Glomerular visceral epithelial cell (primary cell): ENCODE data around the gene ID4.
A peak's percentile ranks its signal among the peaks of the same experiment; 100 is the strongest.

ENCODE experiments used
- DNase-seq: peaks from one replicate; pipeline ENCODE4 v3.0.0-alpha.2; 2016; ENCODE audit errors: extremely low spot score

The ID4 gene

DNA sequence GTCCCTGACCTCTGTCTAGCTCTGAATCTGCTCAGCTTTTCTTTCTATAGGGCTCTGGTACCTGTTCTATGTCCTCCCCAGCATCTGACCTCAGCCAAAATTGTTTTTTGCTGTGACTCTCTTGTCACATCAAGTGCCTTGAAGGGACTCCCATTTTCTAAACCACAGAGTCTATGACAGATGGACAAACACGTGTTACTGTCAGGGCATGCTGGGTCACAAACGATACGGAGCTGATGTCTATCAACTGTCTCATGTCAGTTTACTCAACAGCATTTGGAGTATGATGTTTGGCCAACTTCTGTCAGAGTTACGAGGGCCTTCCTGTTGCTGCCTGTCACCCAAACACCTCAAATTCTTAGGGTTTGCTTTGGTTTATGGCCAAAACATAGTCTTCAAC is 20.5 kb downstream of the ID4 start:
- no peak for DNase-seq

DNA sequence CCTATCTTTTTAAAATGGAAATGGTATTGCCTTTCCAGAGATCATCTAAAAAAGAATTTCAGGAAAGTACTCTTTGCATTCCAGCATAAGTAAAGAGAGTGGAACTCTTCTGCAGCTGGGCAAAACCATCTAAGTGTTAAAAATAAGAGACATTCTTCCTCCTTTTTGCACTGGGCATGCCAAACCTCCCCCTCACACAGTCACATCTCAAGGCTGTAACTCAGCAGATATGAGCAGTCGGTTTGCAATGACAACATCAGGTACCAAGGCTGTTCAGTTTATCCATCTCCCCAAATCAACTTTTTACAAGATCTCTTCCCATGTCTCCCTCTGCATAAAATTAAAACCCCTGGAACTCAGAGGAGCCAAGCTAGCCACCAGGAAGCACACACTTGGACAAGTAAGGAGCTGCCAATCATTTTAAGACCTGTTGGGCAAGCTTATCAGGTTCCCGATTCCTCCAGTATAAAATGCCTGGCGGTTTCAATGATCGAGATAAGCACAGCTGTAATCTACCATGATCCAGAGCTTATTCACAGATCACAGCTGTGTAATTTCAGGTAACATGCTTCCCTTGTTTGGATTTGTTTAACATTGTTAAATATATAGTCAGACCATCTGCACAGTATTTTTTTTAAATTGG is 23.2 kb downstream of the ID4 start:
- no peak for DNase-seq

- no peak for DNase-seq
Observed at GRCh38 chr6:19864285-19864684, 27.1 kb downstream of the ID4 start.

- no peak for DNase-seq
Observed at GRCh38 chr6:19865178-19865577, 28.0 kb downstream of the ID4 start.

- DNase-seq = no peak
Observed at GRCh38 chr6:19866173-19866984, 29.2 kb downstream of the ID4 start.

DNA sequence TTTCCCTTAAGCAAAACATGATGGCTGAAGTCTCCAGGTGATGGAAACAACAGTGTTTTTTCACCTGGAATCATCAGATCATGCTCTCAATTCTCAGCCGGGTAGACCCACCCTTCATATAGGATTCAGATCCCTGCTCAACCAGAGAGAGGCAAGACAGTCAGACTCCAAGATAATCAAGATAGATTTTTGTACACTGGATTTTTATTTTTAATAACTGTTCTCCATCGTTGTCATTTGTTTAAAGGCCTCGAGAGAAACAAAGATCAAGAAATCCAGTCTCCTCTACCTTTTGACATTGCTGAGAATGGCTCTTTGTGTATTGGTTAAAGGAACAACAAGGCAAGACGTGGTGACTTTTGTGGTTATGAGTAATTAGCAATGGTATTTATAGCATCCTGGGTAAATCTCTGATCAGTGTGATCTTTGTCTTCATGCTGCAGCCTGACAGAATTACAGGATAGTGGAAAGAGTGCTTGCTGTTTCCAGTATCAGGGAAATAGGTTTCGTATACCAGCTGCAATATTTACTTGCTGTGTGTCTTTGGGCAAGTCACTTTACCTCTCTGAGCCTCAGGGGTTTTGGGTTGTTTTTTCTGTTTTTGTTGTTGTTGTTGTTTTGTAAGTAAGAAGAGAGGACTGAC is 29.9 kb downstream of the ID4 start:
- DNase-seq = peak; percentile 3

GRCh38 chr6:19869464-19869863 is 32.3 kb downstream of the ID4 start:
- no peak for DNase-seq

GRCh38 chr6:19870322-19870721 is 33.2 kb downstream of the ID4 start:
- no peak for DNase-seq

DNA sequence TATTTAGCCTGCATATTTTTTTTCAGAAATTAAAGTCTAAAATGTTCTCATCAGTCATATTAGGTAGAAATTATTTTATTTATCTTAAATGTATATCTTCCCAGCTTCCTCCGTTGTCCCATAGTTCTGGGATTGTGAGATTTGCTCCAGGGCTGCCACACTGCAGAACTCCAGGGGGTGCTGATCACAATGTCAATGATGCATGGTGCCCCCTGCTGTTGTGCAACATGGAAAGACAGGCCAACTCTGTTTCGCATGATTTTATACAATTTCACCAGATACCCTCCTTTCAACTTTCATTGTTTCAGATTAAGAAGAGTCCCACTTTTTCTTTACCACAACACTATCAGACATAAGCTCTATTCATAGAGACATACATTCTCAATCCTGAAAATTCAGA is 35.9 kb downstream of the ID4 start:
- DNase-seq = no peak

- no peak for DNase-seq
Observed at GRCh38 chr6:19876672-19877071, 39.5 kb downstream of the ID4 start.

DNA sequence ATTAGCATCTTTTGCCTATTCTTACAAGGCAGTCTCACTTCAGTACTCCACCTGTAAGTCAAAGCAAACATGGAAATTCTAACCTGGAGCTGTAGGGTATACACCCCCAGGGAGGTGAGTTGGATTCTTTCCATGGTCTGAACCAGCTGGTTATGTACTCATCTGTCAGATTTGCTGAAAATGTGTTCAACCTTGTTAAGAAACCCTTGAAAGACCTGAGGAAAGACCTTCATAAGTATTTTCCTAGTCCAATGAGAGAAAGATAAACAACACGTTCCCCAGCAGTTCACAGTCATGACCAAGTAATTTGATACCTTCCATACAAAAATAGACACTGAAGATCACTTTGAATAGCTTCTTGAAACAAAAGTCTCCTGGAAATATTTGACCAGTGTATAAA is 42.5 kb downstream of the ID4 start:
- DNase-seq = no peak

DNA sequence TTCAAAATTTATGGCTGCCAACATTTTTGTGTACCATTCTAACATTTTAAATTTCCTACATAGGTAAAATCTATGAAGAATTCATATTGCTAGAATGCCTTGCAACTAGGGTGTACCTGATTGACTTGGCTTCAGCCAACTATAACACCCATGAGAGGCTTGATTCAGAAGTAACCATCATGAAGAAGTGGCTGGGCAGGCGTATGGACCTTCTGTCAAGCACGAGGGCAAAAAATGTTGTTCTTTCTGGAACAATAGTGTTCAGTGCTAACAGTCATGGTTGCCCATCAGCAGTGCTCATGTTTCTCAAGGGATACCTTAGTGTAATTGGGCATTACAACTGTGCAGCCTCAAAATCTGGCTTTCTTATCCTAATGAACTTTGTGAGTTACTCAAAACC is 42.9 kb downstream of the ID4 start:
- no peak for DNase-seq

DNA sequence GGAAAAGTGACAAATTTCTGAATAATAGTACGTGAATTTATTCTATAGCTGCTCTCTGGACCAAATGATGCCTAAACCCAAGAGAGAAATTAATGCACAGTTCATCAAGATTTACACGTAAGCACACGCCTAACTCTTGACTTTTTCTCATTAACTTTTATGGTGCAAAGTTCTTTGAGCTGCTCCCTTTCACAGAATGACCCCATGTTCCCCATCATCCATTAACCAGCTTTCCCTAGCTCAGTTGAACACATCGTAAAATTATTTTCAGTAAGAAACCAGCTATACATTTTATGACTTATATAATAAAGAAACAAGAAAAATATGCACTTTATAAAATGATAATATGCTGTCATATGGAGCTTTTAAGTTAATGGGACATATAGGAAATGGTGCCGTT is 54.3 kb downstream of the ID4 start:
- DNase-seq = no peak
